ENCODE results near the gene EMC9. TPM values are rescaled to one million over a fixed set of nuclear protein-coding genes. Genes with fewer than 3 reads are reported as not detected.

EMC9 gene
- total RNA-seq, 2 donors from 2014 or later, result 9.9 to 21.1 TPM

GRCh38 chr14:24115422-24116127, 25.8 kb downstream of the EMC9 start:
- no peaks in the 10 kb centered on the region for H3K9me3 ChIP-seq
- no peak for DNase-seq

GRCh38 chr14:24114532-24115421, 26.6 kb downstream of the EMC9 start, which contains the start of the genes DCAF11 and NRL:
DCAF11 (plus strand) TSS chr14:24114777; CDS start chr14:24115595, 818 bp downstream.
NRL (minus strand) TSS chr14:24114949; CDS start chr14:24082848, 32,101 bp downstream.
- ATAC-seq, result peak; percentile 88
- peak within 1 kb of the TSS; percentile 68 for H3K4me3 ChIP-seq
- H3K9me3 ChIP-seq, result no peaks in the 10 kb centered on the region
- intact Hi-C loops (cut with DNase I), result no loop called here
- peak; percentile 99 to 100 (median 99) for DNase-seq
- TF ChIP-seq CTCF (IDR thresholded peaks at IDR 0.05) (no peak), POLR2A (IDR thresholded peaks at IDR 0.05) (peak; percentile 90 to 98 (median 97))
- H3K27ac ChIP-seq, result peak within 1 kb of the TSS; percentile 99 to 100 (median 99)
- H3K4me1 ChIP-seq, result peaks cover 50% of the 10 kb centered on the region
- 0 to 1% methylated on average over 22 to 65 of the region's 65 CpGs for WGBS, 2 donors
- no peaks in the 10 kb centered on the region for H3K27me3 ChIP-seq
- H3K36me3 ChIP-seq (replicated peaks in 1 of 2; ENCODE audit: insufficient read depth in 1 of 2, low read depth in 2 of 2), result peaks cover 7 to 8% of the 10 kb centered on the region in 2 donors

More at GRCh38 chr14:24115422-24116127, 25.8 kb downstream of the EMC9 start:
- Histone ChIP-seq H3K4me1 (peaks cover 42% of the 10 kb centered on the region), H3K36me3 (replicated peaks in 1 of 2; ENCODE audit: insufficient read depth in 1 of 2, low read depth in 2 of 2) (peaks cover 11 to 13% of the 10 kb centered on the region in 2 donors), H3K27ac (peak overlapping the region; percentile 99 to 100 (median 99)), H3K27me3 (no peaks in the 10 kb centered on the region), H3K4me3 (peak overlapping the region; percentile 45 to 68)
- no peak for ATAC-seq
- no peak for TF ChIP-seq POLR2A (IDR thresholded peaks at IDR 0.05)
- 1% methylated on average over 14 of the region's 14 CpGs for WGBS, 2 donors
- intact Hi-C loops (cut with DNase I), result no loop called here

GRCh38 chr14:24113801-24114531, 27.4 kb downstream of the EMC9 start:
- Histone ChIP-seq H3K27me3 (no peaks in the 10 kb centered on the region), H3K27ac (peak overlapping the region; percentile 99 to 100 (median 99)), H3K4me1 (peaks cover 55% of the 10 kb centered on the region), H3K9me3 (no peaks in the 10 kb centered on the region), H3K4me3 (peak overlapping the region; percentile 16 to 68), H3K36me3 (replicated peaks in 1 of 2; ENCODE audit: insufficient read depth in 1 of 2, low read depth in 2 of 2) (peaks cover under 1% of the 10 kb centered on the region in 2 donors)
- 0% methylated on average over 31 to 42 of the region's 42 CpGs for WGBS, 2 donors
- TF ChIP-seq POLR2A (IDR thresholded peaks at IDR 0.05) (peak; percentile 49 to 92 (median 89)), CTCF (IDR thresholded peaks at IDR 0.05) (no peak)
- intact Hi-C loops (cut with DNase I), result no loop called here
- peak; percentile 89 to 94 (median 92) for DNase-seq
- ATAC-seq, result peak; percentile 47

- Histone ChIP-seq H3K27me3 (no peaks in the 10 kb centered on the region), H3K4me3 (peak overlapping the region; percentile 3 to 16), H3K36me3 (replicated peaks in 1 of 2; ENCODE audit: insufficient read depth in 1 of 2, low read depth in 2 of 2) (no peaks in the 10 kb centered on the region), H3K9me3 (no peaks in the 10 kb centered on the region), H3K27ac (peak overlapping the region; percentile 99 to 100 (median 99)), H3K4me1 (peaks cover 60% of the 10 kb centered on the region)
- intact Hi-C loops (cut with DNase I), result no loop called here
- DNase-seq (no peak), ATAC-seq (no peak)
- 8 to 11% methylated on average over 13 to 15 of the region's 15 CpGs for WGBS, 2 donors
- no peak for TF ChIP-seq POLR2A (IDR thresholded peaks at IDR 0.05)
- TF ChIP-seq CTCF (IDR thresholded peaks at IDR 0.05), result no peak
Measured at GRCh38 chr14:24113379-24113800, 28.0 kb downstream of the EMC9 start.
